GM12892 (cell line): ENCODE results near the gene TSPEAR.

Source experiments
- DNase-seq: peaks from one replicate; pipeline ENCODE4 v3.0.0; 2011; ENCODE audit not compliant: insufficient read length
- FAIRE-seq: peaks from 2 replicates; lab custom pipeline; 2011; peaks lifted over from hg19 to GRCh38; lab: Jason Lieb, UNC
- POLR2A ChIP-seq: IDR thresholded peaks from 2 replicates; pipeline ENCODE4 v1.6.1; 2011; ENCODE audit warnings: low read depth, low read length, control low read depth
- POLR2AphosphoS5 ChIP-seq: IDR thresholded peaks from 2 replicates; pipeline ENCODE4 v1.6.1; 2011; ENCODE audit warnings: low read depth, low read length, control low read depth
- TAF1 ChIP-seq: IDR thresholded peaks from 2 replicates; pipeline ENCODE4 v1.6.1; 2011; ENCODE audit warnings: low read depth, mild to moderate bottlenecking, control low read depth, low read length, borderline replicate concordance

The TSPEAR gene

GRCh38 chr21:44462086-44462833 is 249.1 kb downstream of the TSPEAR start:
- DNase-seq (no peak), FAIRE-seq (no peak)
- TF ChIP-seq POLR2AphosphoS5: no peak
- TF ChIP-seq TAF1: no peak
- no peak for TF ChIP-seq POLR2A

GRCh38 chr21:44461464-44462001 is 249.8 kb downstream of the TSPEAR start:
- DNase-seq (no peak), FAIRE-seq (no peak)
- TF ChIP-seq TAF1: no peak
- TF ChIP-seq POLR2A: no peak
- no peak for TF ChIP-seq POLR2AphosphoS5

GRCh38 chr21:44461005-44461404 is 250.4 kb downstream of the TSPEAR start:
- FAIRE-seq: no peak
- TF ChIP-seq TAF1: no peak
- no peak for TF ChIP-seq POLR2AphosphoS5
- TF ChIP-seq POLR2A: no peak

GRCh38 chr21:44460441-44460755 is 251.0 kb downstream of the TSPEAR start:
- TF ChIP-seq POLR2A (no peak), TAF1 (no peak), POLR2AphosphoS5 (no peak)
- FAIRE-seq (no peak), DNase-seq (no peak)

More at GRCh38 chr21:44461005-44461404, 250.4 kb downstream of the TSPEAR start:
- DNase-seq: no peak

- no peak for TF ChIP-seq POLR2A
- TF ChIP-seq TAF1: no peak
- no peak for TF ChIP-seq POLR2AphosphoS5
- no peak for DNase-seq
- no peak for FAIRE-seq
Measured at GRCh38 chr21:44459712-44460440, 251.5 kb downstream of the TSPEAR start.

- DNase-seq: no peak
- no peak for FAIRE-seq
- no peak for TF ChIP-seq POLR2A
- TF ChIP-seq TAF1: no peak
- no peak for TF ChIP-seq POLR2AphosphoS5
Measured at GRCh38 chr21:44458971-44459711, 252.2 kb downstream of the TSPEAR start.

GRCh38 chr21:44456915-44457736 is 254.2 kb downstream of the TSPEAR start:
- FAIRE-seq (no peak), DNase-seq (no peak)
- TF ChIP-seq TAF1 (no peak), POLR2AphosphoS5 (no peak), POLR2A (no peak)

- DNase-seq (no peak), FAIRE-seq (no peak)
- no peak for TF ChIP-seq POLR2A
- no peak for TF ChIP-seq POLR2AphosphoS5
- no peak for TF ChIP-seq TAF1
Measured at GRCh38 chr21:44456214-44456914, 255.0 kb downstream of the TSPEAR start.

GRCh38 chr21:44455524-44456213 is 255.7 kb downstream of the TSPEAR start:
- FAIRE-seq (no peak), DNase-seq (peak; percentile 50)
- TF ChIP-seq POLR2AphosphoS5 (no peak), POLR2A (no peak)

GRCh38 chr21:44454747-44455523 is 256.4 kb downstream of the TSPEAR start, which contains the start of gene LRRC3:
Gene LRRC3, plus strand, starts transcription at chr21:44455510. Its CDS starts 1,135 bp downstream, at chr21:44456645.
- peak; percentile 80 for DNase-seq
- no peak for FAIRE-seq
- TF ChIP-seq POLR2A (no peak), TAF1 (no peak), POLR2AphosphoS5 (no peak)
